HL-60 (cell line): ENCODE data around the gene CLINT1.

Experiments used
- DNase-seq, 2 experiments: peaks; one replicate each; pipeline ENCODE4 v3.0.0-alpha.2; 2010 to 2020; ENCODE audit warnings: low read depth in 1 of 2, low spot score in 1 of 2
- H3K27ac ChIP-seq: fragments of 250-450 bp; sonication (Bioruptor Pico); replicated peaks from 2 replicates; pipeline ENCODE4 v1.5.1; 2020; ENCODE audit warnings: mild to moderate bottlenecking, moderate library complexity
- H3K27me3 ChIP-seq: fragments of 250-450 bp; sonication (Bioruptor Pico); 2 replicates; pipeline ENCODE4 v1.5.1; 2021; ENCODE audit warnings: mild to moderate bottlenecking, moderate library complexity; ENCODE audit not compliant: insufficient read depth, poor library complexity, severe bottlenecking
- H3K4me3 ChIP-seq: replicated peaks from 2 replicates; pipeline ENCODE4 v1.5.1; 2011; ENCODE audit warnings: mild to moderate bottlenecking, control low read depth, low read length; ENCODE audit not compliant: insufficient read depth
- CTCF ChIP-seq: IDR thresholded peaks from one replicate; pipeline ENCODE4 v1.5.1; 2011; ENCODE audit warnings: low read length, control low read depth, inconsistent platforms; ENCODE audit not compliant: insufficient read depth
- GABPA ChIP-seq: IDR thresholded peaks from 2 replicates; pipeline ENCODE4 v1.6.1; 2012; ENCODE audit warnings: low read depth
- POLR2AphosphoS5 ChIP-seq: IDR thresholded peaks from 2 replicates; pipeline ENCODE4 v1.6.1; 2012; ENCODE audit warnings: low read depth
- REST ChIP-seq: IDR thresholded peaks from 2 replicates; pipeline ENCODE4 v1.6.1; 2012; ENCODE audit warnings: low read depth; ENCODE audit not compliant: insufficient replicate concordance
- SPI1 ChIP-seq: IDR thresholded peaks from 2 replicates; pipeline ENCODE4 v1.6.1; 2012; ENCODE audit warnings: low read depth, mild to moderate bottlenecking, borderline replicate concordance

CLINT1 gene

GRCh38 chr5:157812086-157812485 lies 46.9 kb downstream of the CLINT1 start:
- Histone ChIP-seq H3K27me3 (no peaks in the 10 kb centered on the region), H3K4me3 (no peak overlapping the region), H3K27ac (no peak overlapping the region)
- DNase-seq, result no peak
- no peak for TF ChIP-seq CTCF
- no peak for TF ChIP-seq REST
- TF ChIP-seq GABPA, result no peak
- no peak for TF ChIP-seq POLR2AphosphoS5
- TF ChIP-seq SPI1, result no peak

GRCh38 chr5:157808043-157808442 lies 50.9 kb downstream of the CLINT1 start:
- H3K4me3 ChIP-seq, result no peak overlapping the region
- no peak overlapping the region for H3K27ac ChIP-seq
- no peak for DNase-seq
- no peak for TF ChIP-seq GABPA
- no peak for TF ChIP-seq CTCF
- TF ChIP-seq REST, result no peak
- TF ChIP-seq SPI1, result no peak
- no peak for TF ChIP-seq POLR2AphosphoS5
- no peaks in the 10 kb centered on the region for H3K27me3 ChIP-seq

DNA sequence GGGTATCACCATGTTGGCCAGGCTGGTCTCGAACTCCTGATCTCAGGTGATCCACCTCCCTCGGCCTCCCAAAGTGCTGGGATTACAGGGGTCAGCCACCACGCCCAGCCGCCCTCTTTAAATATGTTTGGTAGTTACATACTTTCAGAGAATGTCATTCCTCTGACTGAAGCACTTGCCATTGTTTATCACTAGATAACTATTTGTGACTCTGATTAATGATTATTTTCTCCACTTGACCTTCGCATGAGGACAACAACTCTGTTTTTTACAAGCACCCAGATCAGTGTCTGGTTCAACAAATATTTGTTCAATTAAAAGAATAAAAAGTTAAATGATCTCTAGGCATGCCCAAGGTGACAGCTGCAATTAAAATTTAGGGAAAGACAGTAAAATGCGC lies 56.2 kb downstream of the CLINT1 start:
- H3K27me3 ChIP-seq, result no peaks in the 10 kb centered on the region
- H3K27ac ChIP-seq, result no peak overlapping the region
- no peak for DNase-seq
- no peak overlapping the region for H3K4me3 ChIP-seq
- no peak for TF ChIP-seq REST
- no peak for TF ChIP-seq POLR2AphosphoS5
- TF ChIP-seq SPI1, result no peak
- TF ChIP-seq GABPA, result no peak
- no peak for TF ChIP-seq CTCF
